Mammary epithelial cell (primary cell): Measurements from ENCODE around the gene NMS.

Experiments used
- EZH2 ChIP-seq: IDR thresholded peaks from 2 replicates; pipeline ENCODE4 v1.6.1; 2012; ENCODE audit warnings: low read length, inconsistent platforms, borderline replicate concordance
- TF ChIP-seq, protein P1 (sequence below), 2 donors: IDR thresholded peaks in 1 of 2; conservative IDR thresholded peaks in 1 of 2; 2 replicates each; pipeline ENCODE4 v1.5.1; 2011 to 2012; ENCODE audit warnings: inconsistent platforms in 2 of 2, low read length in 2 of 2, mild to moderate bottlenecking in 2 of 2, control low read depth in 1 of 2, low read depth in 1 of 2; ENCODE audit not compliant: insufficient read depth in 1 of 2; ENCODE audit errors: extremely low read depth in 1 of 2

DNA sequence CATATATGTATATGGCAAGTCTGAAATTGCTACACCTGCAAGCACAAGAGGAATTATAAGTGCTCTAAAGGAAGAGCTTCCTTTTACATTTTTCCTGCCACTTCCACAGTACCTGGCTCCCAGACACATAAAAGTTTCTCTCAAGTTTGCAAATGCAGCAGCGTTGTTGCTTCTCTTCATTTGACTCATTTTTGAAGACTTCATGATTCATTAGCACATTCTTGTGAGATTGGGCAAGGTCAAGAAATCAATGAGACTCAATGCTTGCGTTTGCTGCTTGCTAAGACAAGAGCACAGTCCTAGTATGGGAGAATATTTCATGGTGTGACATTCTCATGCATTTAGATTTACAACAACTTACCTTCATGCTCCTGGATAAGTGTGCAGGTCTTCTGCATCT, 49.9 kb downstream of the NMS start:
- TF ChIP-seq EZH2, result no peak
- TF ChIP-seq, protein P1, sequence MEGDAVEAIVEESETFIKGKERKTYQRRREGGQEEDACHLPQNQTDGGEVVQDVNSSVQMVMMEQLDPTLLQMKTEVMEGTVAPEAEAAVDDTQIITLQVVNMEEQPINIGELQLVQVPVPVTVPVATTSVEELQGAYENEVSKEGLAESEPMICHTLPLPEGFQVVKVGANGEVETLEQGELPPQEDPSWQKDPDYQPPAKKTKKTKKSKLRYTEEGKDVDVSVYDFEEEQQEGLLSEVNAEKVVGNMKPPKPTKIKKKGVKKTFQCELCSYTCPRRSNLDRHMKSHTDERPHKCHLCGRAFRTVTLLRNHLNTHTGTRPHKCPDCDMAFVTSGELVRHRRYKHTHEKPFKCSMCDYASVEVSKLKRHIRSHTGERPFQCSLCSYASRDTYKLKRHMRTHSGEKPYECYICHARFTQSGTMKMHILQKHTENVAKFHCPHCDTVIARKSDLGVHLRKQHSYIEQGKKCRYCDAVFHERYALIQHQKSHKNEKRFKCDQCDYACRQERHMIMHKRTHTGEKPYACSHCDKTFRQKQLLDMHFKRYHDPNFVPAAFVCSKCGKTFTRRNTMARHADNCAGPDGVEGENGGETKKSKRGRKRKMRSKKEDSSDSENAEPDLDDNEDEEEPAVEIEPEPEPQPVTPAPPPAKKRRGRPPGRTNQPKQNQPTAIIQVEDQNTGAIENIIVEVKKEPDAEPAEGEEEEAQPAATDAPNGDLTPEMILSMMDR (conservative IDR thresholded peaks at IDR 0.05 in 1 of 2, IDR thresholded peaks at IDR 0.05 in 1 of 2; ENCODE audit: extremely low read depth in 1 of 2, insufficient read depth in 1 of 2, low read depth in 1 of 2, low read length in 2 of 2), result no peak
